GM12891 (cell line): ENCODE results near the gene EPHA2.

Experiments
- POLR2A ChIP-seq: IDR thresholded peaks from 2 replicates; pipeline ENCODE4 v1.6.1; 2011; ENCODE audit warnings: low read depth, low read length, control low read depth
- POLR2AphosphoS5 ChIP-seq: IDR thresholded peaks from 2 replicates; pipeline ENCODE4 v1.6.1; 2011; ENCODE audit warnings: low read depth, low read length, control low read depth

DNA sequence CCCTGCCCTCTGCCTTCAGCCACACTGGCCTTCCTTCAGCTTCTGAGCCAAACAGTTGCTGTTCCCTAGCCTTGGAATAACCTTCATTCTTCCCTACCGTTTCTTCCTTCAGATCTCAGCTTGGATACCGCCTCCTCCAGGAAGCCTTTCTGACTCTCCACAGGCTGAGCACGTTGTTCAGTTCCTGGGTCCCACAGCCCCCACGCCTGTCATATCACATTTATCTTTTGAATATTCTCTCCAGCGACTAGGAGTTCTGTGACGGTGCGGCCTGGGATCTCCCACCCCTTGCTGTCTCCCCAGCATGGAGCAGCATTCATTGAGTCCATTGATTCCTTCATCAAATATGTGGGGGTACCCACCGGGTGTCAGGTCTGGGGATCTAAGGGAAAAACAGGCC lies 39.2 kb downstream of the EPHA2 start:
- TF ChIP-seq POLR2AphosphoS5 (no peak), POLR2A (no peak)
